ENCODE measurements around the gene ACRV1.

Gene ACRV1

DNA sequence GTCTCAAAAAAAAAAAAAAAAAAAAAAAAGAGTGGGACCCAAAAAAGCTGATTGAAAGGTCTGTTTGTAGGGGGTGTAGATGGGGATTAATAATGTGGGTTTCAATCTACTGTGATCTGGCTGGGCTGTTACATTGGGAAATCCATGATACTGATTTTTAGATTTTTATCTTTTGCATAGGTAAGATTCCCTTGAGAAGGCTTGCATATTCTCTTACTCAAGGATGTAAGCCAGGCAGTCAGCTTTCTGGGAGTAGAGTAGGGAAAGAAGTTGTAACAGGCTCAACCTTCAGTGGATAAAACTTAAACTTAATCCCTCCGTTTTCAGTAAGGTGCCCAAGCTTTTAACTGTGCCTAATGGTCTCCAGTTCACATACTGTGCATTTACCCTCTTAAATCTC is 57.6 kb downstream of the ACRV1 start:
- Histone ChIP-seq H3K27me3 (ENCODE audit: control insufficient read depth, insufficient read depth, low read length) (no peaks in the 10 kb centered on the region), H3K4me3 (ENCODE audit: low read depth, low read length) (no peak overlapping the region), H3K36me3 (ENCODE audit: control insufficient read depth, insufficient read depth, low read length) (peaks cover 52% of the 10 kb centered on the region), H3K27ac (ENCODE audit: low read depth, low read length) (no peak overlapping the region), H3K9ac (ENCODE audit: low read length) (no peak overlapping the region), H3K9me3 (ENCODE audit: control insufficient read depth, insufficient read depth, low read depth, low read length) (no peaks in the 10 kb centered on the region), H3K4me1 (ENCODE audit: control insufficient read depth, insufficient read depth, low read length) (peaks cover 12% of the 10 kb centered on the region; the same call in 1 of the 2 replicates)

GRCh38 chr11:125621995-125622394 is 58.7 kb downstream of the ACRV1 start:
- Histone ChIP-seq H3K27ac (ENCODE audit: low read depth, low read length) (no peak overlapping the region), H3K4me1 (ENCODE audit: control insufficient read depth, insufficient read depth, low read length) (peaks cover 6% of the 10 kb centered on the region; the same call in 1 of the 2 replicates), H3K9ac (ENCODE audit: low read length) (no peak overlapping the region), H3K36me3 (ENCODE audit: control insufficient read depth, insufficient read depth, low read length) (peaks cover 58% of the 10 kb centered on the region), H3K9me3 (ENCODE audit: control insufficient read depth, insufficient read depth, low read depth, low read length) (no peaks in the 10 kb centered on the region), H3K27me3 (ENCODE audit: control insufficient read depth, insufficient read depth, low read length) (no peaks in the 10 kb centered on the region), H3K4me3 (ENCODE audit: low read depth, low read length) (no peak overlapping the region)
